Body of pancreas (tissue), 4 donors: ENCODE data around the gene ARHGAP22.

Experiments
- CTCF ChIP-seq, 7 experiments: fragments of 450-650 bp in 4 of 7; fragments of 200-600 bp in 3 of 7; sonication (generic) in 3 of 7; IDR thresholded peaks; one replicate each; pipeline ENCODE4 v1.5.1; 2016 to 2019; ENCODE audit warnings: antibody characterized with exemption in 7 of 7
- POLR2A ChIP-seq, 3 donors: fragments of 450-650 bp; IDR thresholded peaks; one replicate each; pipeline ENCODE4 v1.6.1; 2016; ENCODE audit warnings: antibody characterized with exemption in 3 of 3, mild to moderate bottlenecking in 2 of 3

DNA sequence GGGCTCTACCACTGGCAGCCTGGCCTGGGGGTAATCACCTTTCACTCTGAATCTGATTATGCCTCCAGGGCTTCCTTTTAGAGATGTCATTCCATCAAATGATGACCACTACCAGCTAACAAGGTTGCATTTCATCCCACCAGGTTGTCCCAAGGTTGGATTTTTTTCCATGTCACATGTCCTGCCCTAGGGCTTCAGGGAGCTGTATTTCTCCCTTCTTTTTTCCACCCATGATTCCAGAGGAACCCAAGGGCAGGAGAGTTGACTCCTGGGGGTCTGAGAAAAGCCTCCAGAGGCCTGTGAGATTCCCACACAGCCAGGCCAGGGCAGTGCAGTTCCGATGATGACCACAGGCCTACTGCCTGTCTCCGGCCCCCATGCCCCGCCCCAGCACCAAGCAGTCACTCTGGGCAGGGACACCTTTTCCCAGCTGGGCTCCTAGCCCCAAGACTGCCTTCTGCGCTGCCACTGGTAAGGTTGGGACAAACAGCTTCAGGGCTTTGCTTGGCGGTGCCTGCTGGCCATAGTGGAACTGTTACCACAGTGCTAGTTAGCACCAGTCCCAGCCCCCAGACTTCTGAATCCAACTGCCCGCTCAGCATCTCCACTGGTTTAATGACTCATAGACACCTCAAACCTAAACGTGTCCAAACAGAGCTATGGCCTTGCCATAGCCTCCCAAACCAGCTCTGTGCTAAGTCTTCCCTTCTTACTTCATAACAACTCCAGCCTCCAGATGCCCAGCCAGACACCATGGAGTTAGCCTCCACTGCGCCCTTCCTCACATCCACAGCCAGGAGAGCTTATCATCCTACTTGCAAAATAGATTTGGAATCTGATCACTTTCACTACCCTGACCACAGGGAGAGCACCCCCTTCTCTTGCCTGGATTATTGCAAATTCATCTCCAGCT is 133.7 kb downstream of the ARHGAP22 start:
- TF ChIP-seq CTCF (IDR thresholded peaks at IDR 0.05): no peak
- no peak for TF ChIP-seq POLR2A (IDR thresholded peaks at IDR 0.05)
